Inferior parietal cortex (tissue), 1 donor: ENCODE data around the gene AWAT2.

Source experiments
- DNase-seq: peaks from one replicate; pipeline ENCODE4 v3.0.0-alpha.2; 2016; ENCODE audit errors: extremely low spot score

The AWAT2 gene

GRCh38 chrX:69996113-69996468 is 53.6 kb downstream of the AWAT2 start:
- DNase-seq, result no peak

- no peak for DNase-seq
Measured at GRCh38 chrX:69995362-69996112, 54.2 kb downstream of the AWAT2 start.

- DNase-seq, result no peak
Measured at GRCh38 chrX:69993494-69993893, 56.2 kb downstream of the AWAT2 start.

GRCh38 chrX:69991685-69992084 is 58.1 kb downstream of the AWAT2 start:
- no peak for DNase-seq
